ENCODE measurements around the gene CYGB. TPM values are rescaled to one million over a fixed set of nuclear protein-coding genes. Genes with fewer than 3 reads are reported as not detected.

The CYGB gene
- total RNA-seq, 2 experiments from 2014 or later: not detected

- POLR2A ChIA-PET: interaction anchor here (0.7 to 1.2 kb wide), 5 partner anchors 27 to 230 kb away, joined by 3 to 4 read pairs (median 3); partner anchors contain the start of gene AANAT
- CTCF ChIA-PET: interaction anchor here (1.0 to 2.9 kb wide), 5 partner anchors 11 to 148 kb away, joined by 3 to 13 read pairs (median 5); partner anchors contain the start of genes AANAT, PRPSAP1 and UBE2O
Measured at GRCh38 chr17:76501018-76501826, 36.3 kb downstream of the CYGB start, which contains the start of gene RHBDF2. TSS of gene RHBDF2 (minus strand) at chr17:76501423. CDS start at chr17:76481524, 19,899 bp downstream.

- CTCF ChIA-PET: interaction anchor here (1.0 to 2.9 kb wide), 4 partner anchors 10 to 103 kb away, joined by 3 to 10 read pairs (median 4); partner anchors contain the start of gene UBE2O
- POLR2A ChIA-PET: interaction anchor here (0.8 to 1.2 kb wide), 2 partner anchors 34 to 49 kb away, joined by 3 to 4 read pairs; partner anchors contain the start of gene AANAT
Measured at GRCh38 chr17:76500747-76501017, 36.8 kb downstream of the CYGB start.

GRCh38 chr17:76500074-76500746 lies 37.3 kb downstream of the CYGB start:
- ChIA-PET CTCF (interaction anchor here (1.0 to 2.9 kb wide), 6 partner anchors 10 to 103 kb away, joined by 3 to 10 read pairs (median 4); partner anchors contain the start of genes AANAT and UBE2O), POLR2A (interaction anchor here (0.5 to 1.2 kb wide), 3 partner anchors 33 to 131 kb away, joined by 3 to 5 read pairs (median 4); partner anchors contain the start of gene AANAT)

- POLR2A ChIA-PET: no interaction called here
- CTCF ChIA-PET: interaction anchor here (1.2 to 2.9 kb wide), 5 partner anchors 24 to 58 kb away, joined by 3 to 10 read pairs (median 7); partner anchors contain the start of genes AANAT and UBE2O
Measured at GRCh38 chr17:76499267-76499667, 38.2 kb downstream of the CYGB start.

- ChIA-PET POLR2A (no interaction called here), CTCF (interaction anchor here (1.2 to 1.8 kb wide), 4 partner anchors 8 to 58 kb away, joined by 3 to 7 read pairs (median 4); partner anchors contain the start of gene UBE2O)
Measured at GRCh38 chr17:76498876-76499251, 38.6 kb downstream of the CYGB start.

GRCh38 chr17:76497979-76498875 lies 39.3 kb downstream of the CYGB start:
- CTCF ChIA-PET: interaction anchor here (1.3 to 1.8 kb wide), 3 partner anchors 9 to 45 kb away, joined by 3 to 7 read pairs (median 4); partner anchors contain the start of gene UBE2O
- POLR2A ChIA-PET: no interaction called here

- ChIA-PET POLR2A (no interaction called here), CTCF (interaction anchor here (1.3 to 1.8 kb wide), 3 partner anchors 9 to 25 kb away, joined by 3 to 7 read pairs (median 4); no protein-coding TSS in a partner anchor)
Measured at GRCh38 chr17:76497699-76497978, 39.9 kb downstream of the CYGB start.

- ChIA-PET CTCF (interaction anchor here (1.3 kb wide), 1 partner anchor 11 kb away, joined by 3 read pairs; no protein-coding TSS in a partner anchor), POLR2A (no interaction called here)
Measured at GRCh38 chr17:76496464-76496863, 41.0 kb downstream of the CYGB start.

GRCh38 chr17:76495663-76496400 lies 41.7 kb downstream of the CYGB start:
- ChIA-PET POLR2A (no interaction called here), CTCF (no interaction called here)

GRCh38 chr17:76493505-76494167 lies 43.9 kb downstream of the CYGB start:
- POLR2A ChIA-PET: interaction anchor here (0.6 to 1.7 kb wide), 5 partner anchors 27 to 573 kb away, joined by 3 to 10 read pairs (median 4); partner anchors contain the start of gene AANAT
- CTCF ChIA-PET: interaction anchor here (0.9 to 3.0 kb wide), 5 partner anchors 13 to 185 kb away, joined by 3 to 12 read pairs (median 5); partner anchors contain the start of gene AANAT

- ChIA-PET CTCF (interaction anchor here (0.9 to 3.0 kb wide), 5 partner anchors 14 to 186 kb away, joined by 3 to 12 read pairs (median 5); partner anchors contain the start of gene AANAT), POLR2A (interaction anchor here (0.6 to 1.7 kb wide), 5 partner anchors 26 to 573 kb away, joined by 3 to 10 read pairs (median 4); partner anchors contain the start of gene AANAT)
Measured at GRCh38 chr17:76492989-76493501, 44.5 kb downstream of the CYGB start.

- POLR2A ChIA-PET: interaction anchor here (0.5 to 1.7 kb wide), 5 partner anchors 65 to 572 kb away, joined by 3 to 10 read pairs (median 4); no protein-coding TSS in a partner anchor
- CTCF ChIA-PET: interaction anchor here (1.0 to 3.0 kb wide), 3 partner anchors 14 to 30 kb away, joined by 3 to 12 read pairs (median 6); partner anchors contain the start of gene AANAT
Measured at GRCh38 chr17:76492123-76492988, 45.2 kb downstream of the CYGB start.

GRCh38 chr17:76491271-76492122 lies 46.0 kb downstream of the CYGB start:
- POLR2A ChIA-PET: interaction anchor here (0.5 to 1.7 kb wide), 2 partner anchors 219 to 223 kb away, joined by 3 to 4 read pairs; no protein-coding TSS in a partner anchor
- CTCF ChIA-PET: interaction anchor here (0.8 to 3.0 kb wide), 4 partner anchors 11 to 46 kb away, joined by 3 to 12 read pairs (median 4); partner anchors contain the start of gene AANAT

- CTCF ChIA-PET: interaction anchor here (0.6 to 1.6 kb wide), 5 partner anchors 10 to 45 kb away, joined by 3 to 4 read pairs (median 3); no protein-coding TSS in a partner anchor
- POLR2A ChIA-PET: no interaction called here
Measured at GRCh38 chr17:76490112-76490710, 47.3 kb downstream of the CYGB start.
